Measurements from ENCODE around the gene TBL1X.
"Not testable (repeated sequence)": the region's sequence is repeated elsewhere in the genome, so short reads cannot be mapped to it uniquely, and the experiment has no call there.

The TBL1X gene

DNA sequence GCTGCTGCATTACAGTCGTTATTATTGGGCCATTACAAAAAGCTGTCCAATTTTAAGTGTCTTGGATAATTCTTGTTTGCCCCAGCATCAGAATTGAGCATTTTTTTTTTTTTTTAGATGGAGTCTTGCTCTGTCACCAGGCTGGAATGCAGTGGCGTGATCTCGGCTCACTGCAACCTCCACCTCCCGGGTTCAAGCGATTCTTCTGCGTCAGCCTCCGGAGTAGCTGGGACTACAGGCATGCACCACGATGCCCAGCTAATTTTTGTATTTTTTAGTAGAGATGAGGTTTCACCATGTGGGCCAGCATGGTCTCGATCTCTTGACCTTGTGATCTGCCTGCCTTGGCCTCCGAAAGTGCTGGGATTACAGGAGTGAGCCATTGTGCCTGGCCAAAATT, 71.3 kb downstream of the TBL1X start:
- not testable (repeated sequence) for DNase-seq (ENCODE audit: low read depth)

DNA sequence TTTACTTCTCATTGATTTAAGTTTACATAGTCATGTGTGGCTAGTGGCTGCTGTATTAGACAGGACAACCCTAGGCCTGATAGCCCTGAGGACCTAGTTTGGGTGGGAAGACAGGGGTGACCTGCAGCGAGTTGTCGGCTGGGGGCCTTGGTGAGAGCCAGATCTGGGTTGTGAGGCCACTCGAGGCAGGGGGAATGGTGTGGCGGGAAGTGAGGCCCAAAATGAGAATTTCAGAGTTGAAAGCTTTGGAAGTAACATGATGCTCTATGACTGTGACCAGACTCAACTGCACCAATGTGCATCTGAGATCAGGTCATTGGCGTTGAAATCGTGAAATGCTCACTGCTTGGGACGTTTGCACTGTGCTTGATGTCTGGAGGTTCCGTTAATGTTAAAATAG, 72.9 kb downstream of the TBL1X start:
- DNase-seq (ENCODE audit: low read depth): no peak

DNA sequence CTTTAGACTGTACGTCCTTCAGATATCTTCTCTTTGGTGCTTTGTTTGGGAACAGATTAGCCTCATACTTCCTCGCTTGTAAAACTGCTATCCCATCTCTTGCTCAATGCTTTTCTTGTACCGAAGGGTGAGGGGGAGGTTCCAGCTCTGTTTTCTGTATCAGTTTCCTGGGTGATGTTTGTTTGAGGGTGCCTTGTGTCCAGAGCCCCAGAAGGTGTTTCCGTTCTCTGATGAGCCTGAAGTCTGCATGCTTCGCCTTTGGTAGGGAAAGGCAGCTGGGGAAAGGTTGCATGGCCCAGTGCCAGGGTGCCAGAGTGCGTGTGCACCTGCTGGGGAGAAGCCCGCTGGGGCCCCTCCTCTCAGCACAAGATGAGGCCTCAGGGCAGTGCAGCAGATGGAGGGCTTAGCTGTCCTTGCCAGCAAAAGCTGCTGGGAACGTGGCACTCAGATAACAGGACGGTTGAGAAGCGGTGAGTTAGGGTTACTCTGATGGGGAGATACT, 73.7 kb downstream of the TBL1X start:
- no peak for DNase-seq (ENCODE audit: low read depth)

DNA sequence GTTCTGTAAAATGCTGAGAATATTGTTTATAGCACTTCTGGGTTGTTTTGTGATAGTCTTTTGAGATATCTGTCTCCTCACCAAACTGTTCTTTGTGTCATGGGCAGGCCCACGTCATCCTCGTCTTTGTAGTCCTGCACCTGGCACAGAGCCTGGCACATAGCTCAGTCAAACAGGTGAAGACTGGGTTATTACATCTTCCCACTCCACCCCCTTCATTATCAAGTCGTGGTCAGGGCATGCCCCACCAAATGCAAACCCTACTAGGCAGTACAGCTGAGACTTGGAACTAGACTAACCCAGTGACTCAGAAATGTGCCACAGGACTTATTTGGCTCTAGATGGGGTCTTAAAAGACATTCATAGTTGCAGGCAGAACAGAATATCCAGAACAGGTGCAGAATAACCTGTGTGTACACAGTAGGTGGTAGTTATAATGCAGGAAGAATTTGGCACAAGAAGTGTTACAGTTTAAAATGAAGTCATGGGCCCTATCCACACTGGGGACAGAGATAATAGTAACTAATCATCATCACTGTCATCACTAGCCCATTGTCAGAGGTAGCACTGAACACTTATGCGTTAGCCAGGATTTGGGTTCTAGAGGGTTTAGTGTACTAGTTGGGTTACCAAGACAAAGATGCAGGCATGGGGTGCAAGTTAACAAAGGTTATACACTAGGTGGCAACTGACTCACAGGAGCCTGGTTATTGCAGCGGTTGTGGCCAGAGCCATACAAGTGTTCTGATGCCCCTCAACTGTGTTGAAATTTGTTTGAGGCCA, 74.9 kb downstream of the TBL1X start:
- DNase-seq (ENCODE audit: low read depth): no peak

DNA sequence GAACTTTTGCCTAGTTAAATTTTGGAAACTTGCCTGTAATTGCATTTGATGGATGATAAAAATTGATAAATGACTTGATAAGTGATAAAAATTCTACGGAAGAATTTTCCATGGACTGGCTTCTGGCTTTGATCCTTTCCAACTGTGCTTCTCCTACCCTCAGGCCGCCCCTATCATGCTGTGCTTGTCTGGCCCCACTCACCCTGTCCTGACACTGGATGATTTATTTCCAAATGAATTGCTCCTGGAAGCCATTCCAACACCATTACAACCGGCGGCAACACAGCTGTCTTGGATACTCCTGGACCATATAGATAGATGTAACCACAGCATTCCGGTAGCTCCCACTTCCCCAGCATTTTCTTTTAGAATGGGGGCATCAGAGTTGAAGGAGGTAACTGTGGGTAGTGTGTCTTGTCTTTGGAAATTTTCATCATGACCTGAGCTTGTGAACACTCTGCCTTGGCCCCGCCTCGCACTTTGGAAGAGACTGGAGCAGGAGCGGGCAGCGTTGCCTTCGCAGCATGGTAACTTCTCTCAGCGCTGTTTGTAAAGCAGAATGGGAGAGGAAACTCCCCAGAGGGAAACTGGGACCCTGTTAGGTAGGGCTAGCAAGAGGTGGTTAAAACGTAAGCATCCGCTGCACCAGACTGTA, 77.4 kb downstream of the TBL1X start:
- DNase-seq (ENCODE audit: low read depth): no peak

DNA sequence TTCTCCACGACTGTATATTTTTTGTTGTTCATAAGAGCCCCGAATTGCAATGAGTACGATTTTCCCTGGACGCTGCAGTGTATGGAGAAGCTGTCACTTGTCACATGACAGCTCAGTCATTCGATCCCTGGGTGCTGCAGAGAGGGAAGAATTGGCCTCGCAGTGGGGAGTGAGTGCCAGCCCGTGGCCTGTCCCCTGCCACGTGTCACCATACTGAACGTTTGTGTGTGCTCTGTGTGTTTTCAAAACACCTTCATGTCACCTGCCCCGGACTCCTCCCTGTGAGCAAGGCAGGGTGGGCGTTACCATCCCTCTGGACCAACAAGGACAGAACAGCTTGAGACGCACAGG, 77.9 kb downstream of the TBL1X start:
- no peak for DNase-seq (ENCODE audit: low read depth)

DNA sequence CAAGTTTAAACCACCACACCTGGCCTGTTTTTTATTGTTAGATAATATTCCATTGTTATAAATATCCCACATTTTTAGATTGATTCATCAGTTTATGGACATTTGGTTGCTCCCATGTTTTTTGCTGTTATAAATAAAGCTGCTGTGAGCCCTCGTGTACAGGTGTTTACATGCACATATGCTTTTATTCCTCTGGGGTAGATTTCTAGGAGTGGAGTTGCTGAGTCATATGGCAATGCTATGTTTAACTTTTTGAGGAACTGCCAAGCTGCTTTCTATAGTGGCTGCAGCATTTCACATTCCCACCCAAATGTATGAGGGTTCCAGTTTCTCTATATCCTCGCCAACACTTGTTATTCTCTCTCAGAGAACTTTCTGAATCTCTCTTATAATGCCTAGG, 90.5 kb downstream of the TBL1X start:
- no peak for DNase-seq (ENCODE audit: low read depth)

DNA sequence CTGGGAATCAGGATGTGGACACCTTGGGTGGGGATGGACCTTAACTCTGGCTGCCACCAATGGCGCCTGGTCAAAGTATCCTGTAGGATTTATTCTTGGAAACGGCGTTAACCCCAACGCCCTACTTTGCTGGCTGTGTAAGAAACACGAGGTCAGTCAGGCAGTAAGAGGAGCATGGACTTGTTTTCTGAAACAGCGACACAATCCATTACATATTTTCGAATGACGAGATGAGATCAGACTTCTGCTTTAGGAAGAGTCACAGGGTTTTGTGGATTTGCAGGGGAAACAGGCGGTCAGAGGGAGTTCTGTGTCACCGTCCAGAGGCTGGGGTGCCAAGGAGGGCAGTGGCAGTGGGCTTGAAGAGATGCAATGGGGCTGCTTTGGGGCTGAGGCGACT, 92.2 kb downstream of the TBL1X start:
- DNase-seq (ENCODE audit: low read depth): no peak

DNA sequence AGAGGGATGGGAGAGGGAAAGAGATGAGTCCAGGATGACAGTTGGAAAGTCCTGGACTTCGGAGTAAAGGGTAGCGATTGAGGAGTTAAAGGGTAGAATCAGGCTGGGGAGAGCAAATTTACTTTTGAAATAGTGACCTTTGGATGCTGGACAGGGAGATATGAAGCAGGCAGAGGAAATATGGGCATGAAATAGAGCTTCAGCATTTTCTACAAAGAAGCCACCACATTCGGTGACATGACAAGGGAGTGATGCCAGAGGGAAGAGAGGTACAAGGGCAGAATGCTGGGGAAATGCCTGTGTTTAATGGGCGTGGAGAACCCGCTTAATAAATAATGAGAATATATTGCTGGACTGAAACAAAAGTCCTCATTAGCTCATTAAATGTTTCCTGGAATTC, 92.7 kb downstream of the TBL1X start:
- DNase-seq (ENCODE audit: low read depth): no peak

DNA sequence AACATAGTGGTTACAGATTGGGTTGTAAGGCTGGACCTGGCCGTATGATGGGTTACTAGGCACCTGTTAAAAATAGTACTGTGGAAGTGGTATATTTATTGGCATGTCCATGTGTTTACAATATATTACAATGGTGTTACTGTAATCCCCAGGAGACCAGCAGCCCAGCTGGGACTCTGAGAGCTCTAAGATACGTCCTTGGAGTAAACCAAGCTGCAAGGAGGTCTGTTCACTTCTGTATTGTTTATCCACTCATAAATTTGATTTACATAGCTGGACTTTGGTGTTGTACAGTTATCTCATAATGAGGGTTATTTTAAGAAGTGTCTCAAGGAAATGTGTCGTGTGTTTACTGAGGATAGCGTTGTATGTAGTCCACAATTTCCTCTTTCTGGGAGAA, 93.8 kb downstream of the TBL1X start:
- no peak for DNase-seq (ENCODE audit: low read depth)

DNA sequence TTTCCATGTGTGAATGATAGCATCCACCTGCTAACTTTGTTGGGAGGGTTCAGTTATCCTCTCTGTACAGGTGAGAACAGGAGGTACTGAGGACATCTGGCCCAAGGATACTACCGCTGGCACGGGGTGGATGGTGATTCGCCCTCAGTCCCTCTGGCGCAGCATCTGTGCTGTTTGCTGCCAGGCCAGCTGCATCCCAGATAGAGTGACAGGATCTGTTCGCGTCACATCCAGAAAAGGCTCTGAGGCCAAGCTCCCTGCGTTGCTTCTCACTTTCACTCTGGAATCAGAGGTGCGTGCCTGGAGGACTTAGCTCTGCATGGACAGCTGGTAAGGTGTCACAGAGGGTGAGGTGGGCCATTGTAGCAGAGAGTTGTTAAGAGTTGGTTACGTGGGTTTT, 95.4 kb downstream of the TBL1X start:
- DNase-seq (ENCODE audit: low read depth): no peak

DNA sequence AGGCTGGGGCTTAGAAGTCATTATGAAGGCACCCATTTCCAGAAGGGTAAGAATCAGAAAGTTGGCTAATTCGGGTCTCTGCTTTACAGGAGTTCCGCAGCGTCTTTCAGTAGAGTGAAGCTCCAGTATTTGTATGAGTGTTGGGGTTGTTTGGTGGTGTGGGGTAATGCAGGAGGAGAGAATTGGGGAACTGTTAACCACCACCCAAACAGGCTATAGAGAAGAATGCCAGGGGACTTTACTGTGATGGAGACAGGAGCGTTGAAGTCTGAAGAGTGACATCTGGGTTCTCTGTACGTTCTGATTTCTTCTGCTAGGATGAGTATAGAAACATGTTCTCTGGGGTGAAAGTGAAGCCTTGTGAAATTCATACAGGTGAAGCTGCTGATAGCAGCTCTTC, 96.3 kb downstream of the TBL1X start:
- DNase-seq (ENCODE audit: low read depth): no peak

DNA sequence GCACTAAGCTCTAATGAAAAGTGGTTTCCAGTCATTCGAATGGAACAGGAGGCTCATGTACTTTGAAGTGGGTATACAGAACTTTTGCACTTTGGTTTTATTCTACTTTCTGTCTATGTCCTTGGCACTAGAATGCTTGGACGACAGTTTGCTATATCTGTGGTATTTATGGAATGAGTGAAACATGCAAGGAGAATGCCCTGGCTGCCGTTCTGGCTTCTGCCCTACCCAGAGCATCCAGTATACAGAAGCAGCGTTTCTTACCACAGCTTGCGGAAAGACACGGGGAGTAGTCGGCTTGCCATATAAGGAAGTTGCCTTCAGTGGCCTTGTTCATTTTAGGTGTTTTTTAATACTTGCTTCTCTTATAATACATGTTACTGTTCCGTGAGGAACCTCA, 98.0 kb downstream of the TBL1X start:
- DNase-seq (ENCODE audit: low read depth): no peak

DNA sequence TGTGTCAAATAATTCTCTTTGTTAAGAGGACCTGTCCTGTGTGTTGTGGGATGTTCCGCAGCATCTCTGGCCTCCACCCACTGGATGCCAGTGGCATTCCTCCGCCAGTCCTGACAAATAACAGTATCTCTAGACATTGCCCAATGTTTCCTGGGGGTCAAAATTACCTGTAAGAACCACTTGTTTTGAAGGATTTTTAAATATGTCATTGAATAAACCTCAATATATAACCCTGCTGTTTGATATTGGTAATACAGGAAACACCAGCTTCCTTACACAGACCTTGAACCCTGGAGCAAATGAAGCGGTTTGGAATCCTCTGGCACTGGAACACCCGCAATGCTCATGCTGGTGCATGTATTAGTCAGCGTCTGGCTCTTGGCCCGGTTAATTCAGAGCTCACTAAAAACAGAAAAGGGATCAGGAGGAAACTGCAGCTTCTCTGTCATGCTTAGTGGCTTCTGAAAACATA, 101.3 kb downstream of the TBL1X start:
- DNase-seq (ENCODE audit: low read depth): no peak

DNA sequence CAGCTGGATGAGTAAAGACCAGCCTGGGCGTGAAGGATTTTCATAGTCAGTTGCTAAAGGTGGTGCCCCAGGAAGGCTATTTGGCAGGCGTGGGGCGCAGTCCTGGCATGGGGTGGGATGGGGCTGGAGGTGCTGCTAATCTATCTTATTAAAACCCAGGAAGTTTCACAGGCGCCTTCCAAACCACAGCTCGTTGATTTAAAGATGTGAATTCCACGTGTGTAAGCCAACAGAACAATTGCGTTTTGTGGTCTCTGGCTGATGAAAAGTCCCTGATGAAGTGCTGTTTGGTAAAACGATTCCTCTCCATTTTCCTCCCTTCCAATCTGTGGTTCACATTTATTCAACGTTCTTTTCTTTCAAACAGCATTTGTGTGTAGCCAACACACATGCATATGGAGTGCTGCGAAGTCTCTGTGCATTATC, 105.0 kb downstream of the TBL1X start:
- DNase-seq (ENCODE audit: low read depth): no peak

DNA sequence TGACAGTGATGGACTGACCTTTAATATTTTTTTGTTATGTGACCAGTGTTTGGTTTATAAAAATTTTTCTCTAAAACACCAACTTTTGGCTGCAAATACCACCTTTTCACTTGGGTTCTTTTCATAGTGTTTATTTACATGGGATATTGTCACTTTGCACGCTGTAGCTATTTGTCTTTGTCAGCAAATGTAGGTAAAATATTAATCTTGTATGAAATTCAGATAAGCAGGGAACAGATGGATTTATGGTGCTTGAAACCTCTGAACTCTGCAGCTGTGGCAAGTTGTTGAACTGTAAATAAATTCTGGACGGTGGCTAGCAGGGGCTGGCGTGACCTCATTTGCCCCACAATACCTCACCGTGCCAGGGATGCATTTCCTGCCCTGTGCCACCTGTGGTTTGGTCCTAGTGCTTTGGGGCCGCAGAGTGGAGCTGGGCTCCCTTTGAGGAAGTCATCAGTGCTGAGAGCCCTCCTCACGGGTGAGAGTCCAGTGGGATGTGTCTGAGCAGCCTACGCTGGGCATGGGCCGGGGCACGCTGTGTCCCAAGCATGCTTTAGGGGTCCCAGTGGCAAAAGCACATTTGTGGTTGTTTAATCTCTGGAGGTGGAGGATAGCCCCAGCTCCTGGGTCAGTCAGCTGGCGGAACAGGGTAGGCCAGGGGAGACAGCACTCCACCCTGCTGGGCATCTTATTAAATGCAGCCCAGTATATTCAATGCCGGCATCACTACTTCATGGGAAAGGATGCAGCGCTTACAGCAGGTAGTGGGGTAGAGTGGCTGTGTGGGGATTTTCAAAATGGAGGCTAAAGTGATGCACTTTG, 108.6 kb downstream of the TBL1X start:
- DNase-seq (ENCODE audit: low read depth): no peak

DNA sequence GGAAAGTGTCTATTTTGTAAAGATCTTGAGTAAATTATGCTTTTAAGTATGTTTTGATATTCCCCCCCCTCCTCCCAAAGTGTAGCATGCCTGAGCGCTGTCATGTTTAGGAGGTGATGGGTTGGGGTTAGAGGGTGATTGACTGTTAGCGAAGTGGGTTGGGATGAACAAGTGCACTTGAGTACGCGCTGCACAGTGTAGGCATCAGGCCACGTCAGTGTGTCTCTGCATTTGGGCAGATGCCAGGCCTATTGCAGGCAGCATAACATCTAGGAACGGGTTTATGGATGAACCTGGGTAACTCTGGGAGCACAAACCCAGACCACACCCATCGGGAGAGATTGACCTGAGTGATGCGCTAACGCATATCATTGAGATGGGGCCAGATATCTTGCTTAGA, 111.2 kb downstream of the TBL1X start:
- no peak for DNase-seq (ENCODE audit: low read depth)

DNA sequence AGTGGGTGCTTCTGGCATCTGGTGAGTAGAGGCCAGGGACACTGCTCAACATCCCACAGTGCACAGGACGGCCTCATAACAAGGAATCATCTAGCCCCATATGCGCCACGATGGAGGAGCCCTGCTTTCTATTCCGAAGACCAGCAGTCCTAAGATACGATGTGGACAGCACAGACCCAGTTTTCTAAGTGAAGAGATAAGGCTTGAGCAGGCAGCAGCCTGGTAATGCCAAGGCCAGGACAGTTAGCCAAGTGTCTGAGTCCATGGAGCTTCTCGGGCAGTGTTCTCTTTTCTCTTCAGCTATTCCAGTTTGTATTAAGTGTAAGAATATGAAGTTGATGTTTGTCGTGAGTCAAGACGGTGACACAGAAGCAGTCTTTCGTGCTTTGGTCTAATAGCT, 112.7 kb downstream of the TBL1X start:
- no peak for DNase-seq (ENCODE audit: low read depth)

DNA sequence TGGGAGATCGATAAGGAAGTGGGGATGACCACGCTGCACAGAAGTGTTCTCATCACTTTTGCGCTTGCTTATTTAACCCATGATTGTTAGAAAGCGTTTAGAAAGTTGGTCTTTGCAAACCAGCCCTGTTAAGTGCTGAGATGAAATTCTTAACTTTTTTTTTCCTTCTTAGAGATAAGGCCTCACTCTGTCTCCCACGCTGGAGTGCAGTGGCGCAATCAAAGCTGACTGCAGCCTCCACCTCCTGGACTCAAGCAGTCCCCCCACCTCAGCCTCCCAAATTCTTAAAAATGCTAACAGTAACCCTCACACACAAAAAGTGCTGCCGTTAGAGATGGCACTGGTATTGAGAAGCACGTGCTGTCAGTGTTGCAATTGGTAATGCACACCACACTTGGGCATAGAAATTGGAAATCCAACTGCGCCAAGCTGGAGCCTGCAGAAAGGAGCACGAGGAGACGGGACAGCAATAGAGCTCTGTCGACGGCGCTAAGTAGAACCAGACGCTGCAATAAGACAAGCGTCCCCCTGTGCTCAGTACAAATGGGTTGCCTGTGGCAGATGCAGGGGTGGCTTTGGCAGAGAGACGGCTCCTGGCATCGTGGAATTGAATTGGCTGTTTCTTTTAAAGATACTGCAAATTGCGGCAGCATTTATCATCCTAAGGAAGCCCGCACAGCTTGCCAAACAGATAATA, 113.4 kb downstream of the TBL1X start:
- no peak for DNase-seq (ENCODE audit: low read depth)

DNA sequence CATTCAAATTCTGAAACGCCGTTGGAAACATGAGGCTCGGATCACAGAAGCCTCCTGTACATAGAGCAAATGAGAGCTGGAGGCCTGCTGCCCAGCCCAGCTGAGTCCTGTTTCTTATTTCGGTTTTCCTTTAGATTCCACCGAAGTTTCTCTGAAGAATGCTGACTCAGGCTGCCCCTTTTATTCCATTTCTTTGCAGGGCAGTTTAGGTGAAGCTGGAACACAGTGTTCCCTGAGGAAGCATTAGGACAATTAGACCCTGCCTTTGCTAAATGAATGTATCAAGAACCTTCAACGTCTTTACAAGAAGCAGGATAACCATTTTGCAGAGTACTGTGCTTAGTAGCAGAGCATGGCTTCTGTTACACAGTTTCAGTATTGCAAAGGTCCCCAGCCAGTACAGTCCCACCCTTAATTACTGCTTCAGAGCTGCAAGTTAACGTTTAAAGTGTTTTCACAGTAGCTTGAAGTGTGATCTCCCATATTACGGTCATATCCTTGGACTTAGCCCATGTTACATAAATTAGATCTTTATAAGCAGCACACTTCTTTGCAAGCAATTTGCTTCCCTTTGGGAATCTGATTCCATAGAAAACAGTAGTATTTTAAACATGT, 117.0 kb downstream of the TBL1X start:
- no peak for DNase-seq (ENCODE audit: low read depth)

DNA sequence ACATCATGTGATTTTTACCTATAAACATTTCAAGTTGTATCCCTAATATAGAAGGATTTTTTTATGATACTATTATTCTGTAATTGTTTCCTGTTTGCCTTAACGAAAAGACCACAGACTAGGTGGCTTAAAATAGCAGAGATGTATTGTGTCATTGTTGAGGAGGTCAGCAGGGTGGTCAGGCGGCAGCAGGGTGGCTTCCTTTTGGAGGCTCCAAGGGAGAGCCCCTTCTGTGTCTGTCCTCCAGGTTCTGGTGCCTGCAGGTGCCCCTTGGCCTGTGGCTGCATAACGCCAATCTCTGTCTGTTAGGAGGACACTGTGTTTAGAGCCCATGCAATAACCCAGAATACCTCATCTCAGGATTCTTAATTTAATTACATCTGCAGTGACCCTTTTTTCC, 118.1 kb downstream of the TBL1X start:
- no peak for DNase-seq (ENCODE audit: low read depth)

DNA sequence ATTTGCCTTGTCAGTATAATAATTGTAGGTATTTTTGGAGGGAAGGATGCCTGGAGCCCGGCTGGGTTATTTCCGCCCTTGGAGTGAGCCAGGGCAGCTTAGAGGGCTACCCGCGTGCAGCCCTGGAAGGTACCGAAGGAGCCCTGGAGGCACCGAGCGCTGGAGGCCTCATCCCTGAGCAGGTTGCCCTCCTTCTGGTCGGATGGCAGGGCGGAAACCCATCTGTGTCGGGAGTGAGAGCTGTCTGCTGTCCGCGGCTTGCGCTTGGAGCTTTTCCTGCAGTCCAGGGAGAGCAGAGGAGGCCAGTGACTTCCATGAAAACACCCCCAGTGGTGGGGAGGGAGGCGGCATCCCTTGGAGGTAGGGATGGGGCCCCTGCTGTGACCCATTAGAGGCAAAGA, 122.1 kb downstream of the TBL1X start:
- DNase-seq (ENCODE audit: low read depth): no peak

Data from activated T-helper 9 cell treated with anti-CD3 and anti-CD28 coated beads, Interleukin-2, amount 50 U/mL, for 16 hours (primary cell).